HS-27A (cell line): ENCODE measurements around the gene CRADD.
A peak's percentile ranks its signal among the peaks of the same experiment; 100 is the strongest.
"Not testable (repeated sequence)": the region's sequence is repeated elsewhere in the genome, so short reads cannot be mapped to it uniquely, and the experiment has no call there.

Source experiments
- DNase-seq: peaks from one replicate; pipeline ENCODE4 v3.0.0-alpha.2; 2012; ENCODE audit warnings: low read depth, missing footprints

CRADD gene

DNA sequence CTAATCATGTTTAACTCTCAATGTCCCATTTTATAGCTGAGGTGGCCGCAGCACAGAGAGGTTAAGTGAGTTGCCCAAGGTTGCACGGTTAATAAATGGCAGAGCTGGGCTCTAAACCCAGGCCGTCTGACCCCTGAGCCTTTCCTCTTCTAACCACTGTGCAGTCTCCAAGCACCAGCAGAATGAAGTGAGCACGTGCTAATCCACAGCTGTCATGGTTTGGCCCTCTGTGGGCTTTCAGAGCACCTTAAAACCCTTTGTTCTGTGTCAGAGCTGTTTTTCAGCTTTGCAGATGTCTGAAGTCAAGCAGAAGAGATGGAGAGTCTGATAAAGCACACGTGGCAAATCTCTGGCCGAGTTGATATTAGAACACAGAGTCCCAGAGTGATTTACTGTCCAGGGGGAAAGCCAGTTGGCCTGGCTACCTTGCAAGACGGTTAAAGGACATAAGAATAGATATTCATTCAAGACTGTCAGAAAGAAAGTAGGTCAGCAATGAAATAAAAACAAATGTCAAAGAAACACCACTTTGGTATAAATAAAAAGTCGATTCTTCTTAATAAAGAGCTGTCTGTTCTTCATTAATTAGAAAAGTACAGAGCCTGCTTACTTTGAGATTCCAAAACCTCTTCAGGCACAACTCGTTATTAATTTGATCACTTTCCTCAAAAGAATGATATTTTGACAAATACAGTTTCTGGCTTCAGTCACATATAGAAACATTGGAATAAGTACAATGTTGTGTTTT lies 107.3 kb downstream of the CRADD start:
- no peak for DNase-seq

DNA sequence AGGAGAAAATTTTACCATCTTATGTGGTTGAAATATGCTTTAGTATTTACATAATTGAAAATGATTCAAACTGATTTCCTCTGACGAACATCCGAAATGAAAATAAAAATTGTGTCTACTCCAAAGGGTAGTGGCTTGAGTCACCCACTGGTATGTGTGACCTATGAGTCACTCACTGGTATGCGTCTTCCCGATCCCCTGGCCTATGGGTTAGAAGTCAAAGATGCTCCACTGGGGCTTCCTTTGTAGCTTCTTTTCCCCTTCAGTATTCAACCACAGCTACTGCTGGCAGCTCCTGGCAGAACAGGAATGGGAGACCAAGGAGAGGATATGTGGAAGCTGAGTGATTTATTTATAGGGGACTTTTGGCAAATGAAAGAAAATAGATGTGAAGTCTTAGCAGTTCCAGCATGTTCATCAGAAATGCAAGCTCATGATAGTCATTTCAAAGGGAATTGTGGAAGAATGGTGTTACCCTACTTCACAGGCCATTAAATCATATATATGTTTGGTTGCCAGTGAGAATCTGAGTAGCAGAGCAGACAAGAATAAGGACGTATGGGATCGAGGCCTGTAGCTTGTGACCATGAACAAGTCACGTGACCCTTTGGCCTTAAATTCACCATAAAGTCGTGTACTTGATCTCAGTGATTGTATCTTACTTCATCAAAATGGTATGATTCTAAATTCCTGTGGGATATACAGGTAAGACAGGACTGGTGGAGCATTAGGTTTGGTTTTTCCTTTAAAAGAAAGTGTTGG lies 108.3 kb downstream of the CRADD start:
- peak; percentile 88 for DNase-seq

DNA sequence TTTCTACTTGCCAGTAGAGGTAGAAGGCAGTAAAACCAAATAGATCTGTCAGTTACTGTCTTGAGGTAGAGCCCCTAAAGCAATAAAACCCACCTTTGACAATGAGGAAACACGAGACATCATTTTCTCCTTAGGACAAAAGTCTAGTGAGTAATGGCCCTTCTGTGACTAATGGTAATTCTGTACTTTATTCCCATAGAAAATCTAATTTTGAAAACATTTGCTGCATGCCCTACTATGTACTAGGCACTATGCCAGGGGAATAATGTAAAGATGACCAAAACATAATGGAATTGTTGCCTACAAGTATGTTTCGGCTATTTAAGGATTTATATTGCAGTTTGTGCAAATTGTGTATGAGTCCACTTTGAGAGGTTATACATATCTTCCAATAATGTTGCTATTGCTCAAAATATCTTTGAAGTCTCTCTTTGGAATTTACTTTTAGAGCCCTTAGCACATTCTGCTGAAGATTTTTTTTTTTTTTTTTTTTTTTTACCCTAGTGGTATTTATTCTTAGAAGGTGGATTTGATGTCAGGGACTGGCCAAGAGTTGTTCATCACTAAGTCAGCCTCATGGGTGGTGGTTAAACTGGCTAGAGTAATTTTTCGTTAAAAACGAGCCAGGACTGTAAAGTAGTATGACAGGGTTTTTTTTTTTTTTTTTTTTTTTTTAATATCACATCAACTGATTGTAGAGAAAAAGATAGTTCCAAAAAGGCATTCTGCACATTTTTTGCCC lies 109.7 kb downstream of the CRADD start:
- DNase-seq, result no peak

DNA sequence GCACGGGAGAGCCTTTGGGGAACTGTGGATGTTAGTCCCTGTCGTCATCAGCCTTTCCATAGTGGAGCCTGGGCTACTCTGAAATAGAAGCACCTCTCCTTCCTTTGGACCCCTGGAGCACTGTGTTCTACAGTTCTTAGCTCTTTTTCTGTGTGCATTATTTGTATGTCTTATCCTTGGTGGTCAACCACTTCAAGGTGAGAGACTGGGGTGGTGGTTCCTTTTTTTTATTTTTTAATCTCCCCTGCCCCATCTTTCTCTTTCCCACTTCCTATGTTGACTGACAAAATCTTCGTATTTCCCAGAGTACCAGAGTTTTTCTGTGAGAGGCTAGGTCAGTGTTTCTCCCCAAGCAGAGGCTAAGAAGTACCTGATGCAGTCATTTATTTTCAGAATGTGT lies 111.7 kb downstream of the CRADD start:
- DNase-seq, result no peak

DNA sequence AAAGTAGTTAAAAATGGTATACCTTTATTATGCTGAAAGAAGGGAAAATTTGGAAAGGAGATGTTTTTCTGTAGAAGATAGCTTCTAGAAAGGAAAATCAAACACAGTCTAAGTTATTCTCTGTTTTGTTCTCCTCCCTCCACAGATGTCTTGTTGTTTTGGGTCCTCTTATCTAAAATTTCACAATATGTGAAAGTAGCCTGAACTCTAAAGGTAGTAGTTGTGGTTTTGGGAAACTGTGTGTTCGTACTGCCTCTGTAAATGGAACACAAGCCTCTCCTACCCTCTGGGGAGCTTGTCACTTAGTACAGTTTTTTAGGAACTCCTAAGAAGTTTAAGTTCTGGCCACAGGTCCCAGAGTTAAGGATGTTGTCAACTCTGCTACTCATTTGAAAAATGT lies 112.6 kb downstream of the CRADD start:
- no peak for DNase-seq

DNA sequence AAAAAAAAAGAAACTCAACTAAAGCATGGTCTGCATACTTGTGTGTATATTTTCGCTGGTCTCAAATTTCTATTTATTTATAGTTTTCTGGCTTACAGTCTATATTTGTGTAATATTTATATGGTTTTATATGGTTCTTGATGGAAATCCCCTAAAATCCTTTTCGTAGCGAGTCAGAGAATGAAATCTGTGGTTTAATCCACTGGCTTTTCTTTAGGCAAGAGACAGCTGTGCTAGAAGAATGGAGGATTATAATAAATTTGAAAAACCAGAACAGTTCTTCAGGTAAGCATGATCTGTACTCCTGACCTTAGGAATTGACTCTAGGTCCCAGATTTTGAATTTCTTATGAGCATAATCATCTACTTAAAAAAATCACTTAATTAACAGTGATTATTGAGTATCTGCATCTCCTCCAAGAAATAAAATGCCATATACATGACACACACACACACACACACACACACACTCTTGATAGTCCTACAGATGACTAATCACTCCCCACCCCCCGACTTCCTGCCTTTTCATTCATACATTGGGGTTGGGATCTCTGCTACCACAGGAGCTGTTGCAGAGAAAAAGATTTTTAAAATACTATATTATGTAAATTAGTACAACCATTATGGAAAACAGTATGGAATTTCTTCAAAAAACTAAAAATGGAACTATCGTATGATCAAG lies 113.4 kb downstream of the CRADD start:
- DNase-seq, result peak; percentile 68

DNA sequence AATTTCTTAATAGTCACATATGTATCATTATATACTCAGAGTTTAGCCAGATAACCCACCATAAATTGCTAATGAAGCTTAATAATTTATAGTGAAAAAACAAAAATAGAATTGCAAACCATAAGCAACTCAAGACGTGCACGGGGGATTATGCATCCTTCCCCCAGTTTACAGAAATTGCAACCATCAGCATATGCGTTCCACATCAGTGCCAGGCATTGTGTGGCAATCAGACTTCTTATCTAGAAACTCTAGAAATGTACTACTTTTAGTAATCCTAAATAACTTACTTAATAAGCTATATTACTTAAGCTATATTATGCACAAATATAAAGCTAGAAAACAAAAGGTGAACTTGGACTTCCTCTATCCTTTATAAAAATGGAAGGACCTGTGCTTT lies 115.8 kb downstream of the CRADD start:
- DNase-seq, result no peak

DNA sequence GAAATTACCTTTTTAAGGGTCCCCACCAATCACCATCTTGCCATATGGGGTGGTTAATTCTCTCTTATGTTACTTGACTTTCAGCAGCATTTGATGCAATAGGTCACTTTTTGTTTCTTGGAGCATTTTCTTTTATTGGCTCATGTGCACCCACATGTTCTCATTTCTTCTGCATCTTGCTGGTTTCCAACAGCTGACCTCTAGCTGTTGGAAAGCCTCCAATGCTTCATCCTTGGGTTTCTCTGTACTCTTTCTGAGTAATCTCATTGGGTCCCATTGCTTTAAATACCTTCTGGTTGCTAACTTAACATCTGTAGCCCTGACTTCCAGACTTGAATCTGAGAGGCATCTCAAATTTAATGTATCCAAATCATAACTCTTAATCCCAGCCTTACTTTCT lies 116.8 kb downstream of the CRADD start:
- no peak for DNase-seq

DNA sequence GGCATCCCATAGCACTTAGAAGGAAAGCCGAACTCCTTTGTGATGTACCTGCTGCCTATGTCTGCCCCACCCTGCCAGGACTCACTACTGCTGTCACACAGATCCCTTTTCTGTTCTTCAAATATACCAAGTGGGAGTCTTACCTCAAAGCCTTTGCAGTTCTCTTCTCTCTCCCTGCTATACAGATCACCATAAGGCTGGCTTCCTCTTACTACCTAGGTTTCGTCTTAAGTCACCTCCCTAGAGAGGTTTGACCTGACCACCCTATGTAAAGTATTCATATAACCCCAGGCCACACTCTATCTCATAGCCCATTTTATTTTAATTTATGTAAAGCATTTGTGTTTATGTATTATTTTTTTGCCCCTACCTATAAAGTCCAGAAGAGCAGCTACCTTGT lies 117.6 kb downstream of the CRADD start:
- no peak for DNase-seq

DNA sequence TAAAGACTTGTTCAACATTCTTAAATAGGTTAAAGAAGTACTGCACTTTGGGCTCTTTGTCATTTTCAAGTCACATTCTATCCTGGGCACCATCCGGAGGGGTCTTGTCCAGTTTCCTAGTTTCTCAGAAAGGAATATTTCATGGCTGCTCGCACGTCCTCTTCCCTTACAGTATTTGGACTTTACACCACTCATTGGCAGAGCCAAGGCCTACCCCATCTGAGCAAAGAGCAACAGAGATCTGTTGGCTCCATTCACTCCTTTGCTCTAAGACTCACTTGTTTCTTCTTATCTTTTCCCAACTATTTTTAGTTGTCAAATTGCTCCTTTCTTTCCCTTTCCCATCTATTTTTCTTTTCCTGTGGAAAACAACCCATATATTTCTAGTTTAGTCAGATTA lies 118.2 kb downstream of the CRADD start:
- no peak for DNase-seq

DNA sequence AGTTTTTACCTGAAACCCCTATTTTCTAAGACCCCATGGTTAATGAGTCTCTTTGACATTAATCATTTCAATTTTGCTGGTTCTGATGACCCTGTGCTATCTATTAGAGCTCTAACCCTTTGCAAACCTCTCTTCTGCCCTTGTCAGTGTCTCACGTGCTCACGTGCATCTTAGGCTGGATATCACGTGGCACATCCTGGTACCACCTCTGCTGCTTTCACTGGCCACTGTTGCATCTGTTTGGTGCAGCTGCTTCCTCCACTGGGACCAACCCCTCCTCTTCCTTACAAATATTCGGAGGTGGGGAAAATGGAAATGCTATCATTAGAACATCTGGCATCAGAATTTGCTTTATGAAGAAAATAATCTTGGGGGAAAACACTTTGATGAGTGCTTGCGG lies 119.6 kb downstream of the CRADD start:
- DNase-seq, result no peak

DNA sequence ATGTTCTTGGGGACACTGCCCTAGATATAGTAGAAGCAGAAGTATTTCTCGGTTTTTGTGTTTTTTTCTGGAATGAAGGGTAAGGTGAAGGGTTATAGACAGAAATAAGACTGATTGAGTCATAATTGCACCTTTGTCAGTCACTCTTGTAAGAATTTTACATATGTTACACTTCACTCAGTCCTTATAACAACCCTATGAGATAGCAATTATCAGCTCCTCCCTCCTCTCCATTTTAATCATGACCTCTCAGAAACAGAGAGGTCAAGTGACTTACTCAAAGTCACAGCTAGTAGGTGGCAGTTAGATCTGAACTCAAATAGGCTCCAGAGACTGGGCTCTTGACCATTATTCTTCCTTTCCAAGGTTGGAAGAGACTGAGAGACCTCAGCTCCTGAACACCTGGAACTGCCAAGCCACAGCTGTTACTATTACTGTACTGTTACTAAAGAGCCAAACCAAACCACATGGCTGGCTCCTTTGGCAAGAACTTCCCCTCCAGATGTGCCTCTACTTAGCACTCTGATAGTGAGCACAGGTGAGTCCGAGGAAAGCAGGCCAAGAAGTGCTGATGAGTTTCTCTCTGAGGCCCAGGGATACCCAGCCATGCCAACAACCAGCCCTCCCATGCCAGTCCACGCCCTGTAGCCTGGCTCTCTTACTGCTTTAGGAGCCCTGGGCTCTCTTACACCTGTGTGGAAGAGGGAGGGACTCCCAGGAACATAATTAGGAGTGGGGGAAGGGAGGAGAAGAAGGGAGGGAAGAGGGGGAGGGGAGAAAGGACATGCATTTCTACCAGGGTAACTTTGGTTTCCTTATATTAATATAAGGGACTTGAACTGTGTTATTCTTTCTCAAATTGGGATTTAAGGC lies 121.3 kb downstream of the CRADD start:
- no peak for DNase-seq

DNA sequence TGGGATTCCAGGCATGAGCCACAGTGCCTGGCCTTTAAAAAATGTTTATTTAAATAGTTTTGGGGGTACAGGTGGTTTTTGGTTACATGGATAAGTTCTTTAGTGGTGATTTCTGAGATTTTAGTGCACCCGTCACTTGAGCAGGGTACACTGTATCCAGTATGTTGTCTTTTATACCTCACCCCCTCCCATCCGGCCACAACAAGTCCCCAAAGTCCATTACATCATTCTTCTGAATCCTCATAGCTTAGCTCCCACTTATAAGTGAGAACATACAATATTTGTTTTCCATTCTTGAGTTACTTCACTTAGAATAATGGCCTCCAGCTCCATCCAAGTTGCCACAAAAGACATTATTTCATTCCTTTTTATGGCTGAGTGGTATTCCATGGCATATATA lies 124.5 kb downstream of the CRADD start:
- DNase-seq, result not testable (repeated sequence)

DNA sequence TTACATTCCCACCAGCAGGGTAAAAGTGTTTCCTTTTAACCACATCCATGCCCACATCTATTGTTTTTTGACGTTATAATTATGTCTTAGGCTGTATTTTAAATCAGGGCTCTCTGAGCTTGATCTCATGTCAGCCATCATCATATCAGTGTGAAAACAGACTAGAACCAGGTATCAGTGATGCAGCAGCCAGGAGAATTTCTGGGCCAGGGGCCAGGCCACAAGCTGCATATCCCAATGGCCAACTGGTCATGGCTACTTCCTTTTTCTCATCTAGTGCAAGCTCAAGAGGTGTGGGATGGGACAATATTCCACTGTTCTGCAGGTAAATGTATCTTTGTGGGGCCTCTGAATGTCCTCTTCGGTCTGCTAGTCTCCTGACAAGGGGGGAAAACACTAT lies 125.1 kb downstream of the CRADD start:
- DNase-seq, result no peak

DNA sequence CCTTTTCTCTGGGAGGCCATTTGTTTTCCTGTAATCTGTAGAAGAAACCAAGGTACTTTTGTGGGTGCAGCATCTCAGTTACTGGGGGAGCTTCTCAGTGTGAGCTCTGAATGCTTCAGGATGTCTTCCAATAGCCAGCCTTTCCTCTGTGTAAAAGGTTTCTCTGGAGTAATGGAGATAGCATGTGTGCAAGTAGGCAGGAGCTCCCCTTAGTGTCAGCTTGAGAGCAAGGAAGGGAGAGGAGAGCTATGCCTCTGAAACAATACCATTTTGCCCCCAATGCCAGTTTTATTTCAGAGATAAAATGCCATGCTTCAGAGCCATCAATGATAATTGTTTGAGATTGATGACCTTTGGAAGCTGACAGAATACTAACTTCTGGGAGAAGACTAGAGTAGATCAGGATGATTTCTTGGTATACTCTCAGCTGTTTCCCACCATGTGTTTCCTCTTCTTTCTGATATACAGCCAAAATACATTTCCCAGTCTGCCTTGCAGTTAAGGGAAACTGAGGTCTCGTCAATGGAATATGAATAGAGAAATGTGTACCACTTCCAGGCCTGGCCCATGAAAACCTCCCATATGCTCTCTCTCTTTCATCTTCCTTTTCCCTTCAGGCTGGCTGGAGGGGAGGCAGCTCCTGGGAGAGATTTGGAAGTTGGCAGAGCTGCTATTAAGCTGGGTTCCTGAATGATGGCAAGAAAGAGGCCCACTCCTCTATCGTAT lies 125.7 kb downstream of the CRADD start:
- DNase-seq, result no peak

DNA sequence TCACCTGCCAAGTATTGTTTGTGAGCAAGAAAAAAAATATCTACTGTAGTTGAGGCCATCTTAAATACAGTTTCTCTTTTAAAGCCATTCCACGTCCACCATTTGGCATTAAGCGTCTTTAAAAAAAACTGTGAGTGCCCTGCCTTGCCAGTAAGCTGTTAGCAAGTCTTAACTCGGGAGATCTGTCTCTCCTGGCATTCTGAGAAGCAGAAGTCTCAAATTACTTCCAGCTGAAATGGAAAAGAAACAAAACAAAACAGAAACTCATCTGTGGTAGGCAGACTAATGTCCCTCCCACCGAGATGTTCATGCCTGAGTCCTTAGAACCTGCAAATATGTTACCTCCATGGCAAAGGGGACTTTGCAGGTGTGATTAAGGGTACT lies 126.2 kb downstream of the CRADD start:
- DNase-seq, result no peak

DNA sequence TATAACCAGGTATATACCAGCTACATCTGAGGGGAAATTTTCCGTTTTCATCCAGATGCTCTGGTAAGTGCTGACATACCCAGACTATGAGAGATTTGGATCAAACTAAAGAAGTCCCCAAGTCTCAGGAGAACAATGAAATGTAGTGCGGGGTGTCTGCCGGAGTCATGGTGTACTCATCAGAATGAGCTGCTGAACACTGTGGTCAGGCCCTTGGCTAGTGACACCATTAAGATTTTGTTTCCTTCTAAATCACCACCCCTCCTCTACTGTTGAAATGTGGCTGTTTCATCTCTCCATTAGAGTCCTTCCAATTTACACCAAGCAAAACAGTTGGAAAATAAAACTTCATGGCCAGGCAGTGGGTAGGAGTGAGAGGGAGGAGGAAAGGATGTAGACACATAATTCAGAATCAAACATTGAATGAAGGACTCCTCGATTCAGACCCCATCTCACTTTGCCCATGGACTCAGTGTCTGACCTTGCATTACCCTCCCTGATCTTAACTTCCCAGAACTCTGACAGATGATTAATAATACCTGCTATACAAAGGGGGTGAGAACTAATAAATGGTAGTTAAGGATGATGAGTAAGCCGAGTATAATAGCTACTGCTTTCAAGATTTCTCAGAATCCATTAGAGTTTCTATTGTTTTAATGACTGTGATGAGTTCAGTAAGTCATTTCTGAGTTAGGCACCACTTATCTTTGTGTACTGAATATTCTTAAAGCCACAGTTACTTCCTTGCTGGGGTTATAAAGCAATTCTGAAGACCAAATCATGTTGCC lies 127.4 kb downstream of the CRADD start:
- no peak for DNase-seq

DNA sequence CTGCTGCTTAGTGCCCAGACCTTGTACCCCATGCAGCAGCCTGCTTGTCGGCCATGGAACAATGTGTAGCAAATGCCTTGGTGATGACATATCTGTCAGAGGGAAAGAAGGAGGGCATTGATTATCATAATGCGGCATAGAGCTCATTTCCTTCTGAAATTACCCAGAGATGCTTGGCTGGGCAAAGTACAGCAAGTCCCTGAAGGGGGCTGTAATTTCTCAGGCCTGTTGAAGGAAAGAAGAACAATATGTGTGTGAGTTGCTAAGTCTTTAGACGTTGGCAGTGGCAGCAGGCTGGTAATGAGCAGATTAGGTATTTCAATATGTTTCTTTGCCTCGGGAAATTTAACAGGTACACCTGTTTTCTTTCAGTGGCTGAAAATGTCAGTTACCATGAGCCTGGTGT lies 128.6 kb downstream of the CRADD start:
- no peak for DNase-seq

DNA sequence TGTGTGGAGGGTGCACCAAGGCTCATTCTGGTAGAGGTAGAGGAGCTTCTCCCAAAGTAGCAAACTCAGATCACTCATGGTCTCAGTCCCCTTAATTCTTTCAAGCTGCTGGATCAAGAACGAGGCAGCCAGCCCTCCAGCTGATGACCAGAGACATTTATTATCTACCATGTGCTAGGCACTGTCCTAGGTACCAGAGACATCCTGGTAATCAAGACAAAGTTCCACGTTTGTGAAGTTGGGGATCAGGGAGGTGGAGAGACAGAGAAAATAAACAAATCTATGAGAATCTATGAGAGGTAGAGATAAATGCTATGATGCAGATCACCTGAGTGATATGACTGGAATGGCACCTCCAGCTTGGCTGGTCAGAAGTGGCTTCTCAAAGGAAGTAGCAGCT lies 130.2 kb downstream of the CRADD start:
- DNase-seq, result no peak
